HG03354 (cell line): Measurements from ENCODE around the gene METTL18.
A peak's percentile ranks its signal among the peaks of the same experiment; 100 is the strongest.
"Not testable (repeated sequence)": the region's sequence is repeated elsewhere in the genome, so short reads cannot be mapped to it uniquely, and the experiment has no call there.

ENCODE experiments used
- ATAC-seq: cut with Tn5 transposase; IDR thresholded peaks from one replicate; pipeline ENCODE4 v1.9.1; 2021; ENCODE audit warnings: mild to moderate bottlenecking; ENCODE audit not compliant: unreplicated experiment, poor library complexity, severe bottlenecking

The METTL18 gene

DNA sequence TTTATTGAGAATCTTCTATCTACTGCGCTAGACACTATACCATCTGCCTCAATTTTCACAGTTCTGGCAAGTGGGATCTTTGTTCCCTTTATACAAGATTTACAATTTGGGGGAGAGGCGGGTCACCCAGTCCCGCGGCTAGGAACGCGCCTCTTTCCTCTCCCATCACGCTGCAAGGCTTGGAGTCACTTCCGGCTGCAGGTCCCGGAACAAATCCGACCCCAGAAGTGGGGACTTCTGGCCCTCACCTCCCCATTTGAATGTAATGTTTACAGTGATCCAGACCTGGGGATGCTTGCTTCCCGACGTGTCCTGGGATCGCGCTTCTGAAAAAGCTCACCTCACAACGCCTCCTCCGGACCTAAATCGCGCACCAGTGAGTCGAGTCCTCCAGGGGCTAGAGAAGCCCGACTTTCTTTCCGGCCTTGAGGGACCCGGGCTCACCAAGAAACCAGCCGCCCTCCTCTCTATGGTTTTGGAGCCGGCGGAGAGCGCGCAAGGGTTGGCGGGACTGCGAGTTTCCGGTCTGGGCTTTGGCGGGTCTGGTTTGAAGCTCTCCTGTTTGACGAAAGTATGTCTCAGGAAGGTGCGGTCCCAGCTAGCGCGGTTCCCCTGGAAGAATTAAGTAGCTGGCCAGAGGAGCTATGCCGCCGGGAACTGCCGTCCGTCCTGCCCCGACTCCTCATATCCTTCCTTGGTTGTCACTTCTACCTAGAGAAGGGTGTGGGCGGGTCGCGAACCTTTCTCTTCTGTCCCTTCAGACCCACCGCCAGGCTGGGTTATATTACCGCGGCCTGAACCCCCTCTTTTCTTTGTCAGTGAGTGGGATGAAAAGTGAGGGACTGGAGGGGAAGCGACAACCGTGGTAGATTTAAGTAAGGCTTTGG lies at the start of gene METTL18:
Gene METTL18 (minus strand): TSS at position 378 of the 887 bp plus-strand sequence. CDS start 1,212 bp downstream, outside the sequence.
- peak; percentile 97 for ATAC-seq

- no peak for ATAC-seq
Measured at GRCh38 chr1:169838942-169839341, 44.2 kb upstream of the METTL18 start.

GRCh38 chr1:169836198-169836597 lies 41.5 kb upstream of the METTL18 start:
- ATAC-seq, result no peak

DNA sequence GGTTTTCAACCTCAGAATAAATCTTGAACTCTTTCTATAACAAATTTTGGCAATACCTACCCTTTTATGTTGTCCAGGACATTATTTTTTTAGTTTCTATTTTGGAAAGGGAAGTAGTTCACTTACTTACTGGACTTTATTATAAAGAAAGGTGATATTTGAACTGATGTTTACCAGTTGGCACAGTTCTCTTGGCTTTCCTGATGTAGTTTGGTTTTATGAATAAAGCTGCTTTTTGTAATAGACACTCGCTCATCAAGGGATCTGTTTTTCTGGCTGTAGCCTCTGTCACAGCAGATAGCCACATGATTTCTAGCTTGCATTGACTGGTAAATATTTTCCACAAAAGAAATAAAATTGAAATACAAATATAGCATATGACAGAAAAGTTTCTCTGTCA lies 40.9 kb upstream of the METTL18 start:
- ATAC-seq, result no peak

- ATAC-seq, result no peak
Measured at GRCh38 chr1:169834869-169835268, 40.2 kb upstream of the METTL18 start.

- no peak for ATAC-seq
Measured at GRCh38 chr1:169833179-169833901, 38.6 kb upstream of the METTL18 start.

DNA sequence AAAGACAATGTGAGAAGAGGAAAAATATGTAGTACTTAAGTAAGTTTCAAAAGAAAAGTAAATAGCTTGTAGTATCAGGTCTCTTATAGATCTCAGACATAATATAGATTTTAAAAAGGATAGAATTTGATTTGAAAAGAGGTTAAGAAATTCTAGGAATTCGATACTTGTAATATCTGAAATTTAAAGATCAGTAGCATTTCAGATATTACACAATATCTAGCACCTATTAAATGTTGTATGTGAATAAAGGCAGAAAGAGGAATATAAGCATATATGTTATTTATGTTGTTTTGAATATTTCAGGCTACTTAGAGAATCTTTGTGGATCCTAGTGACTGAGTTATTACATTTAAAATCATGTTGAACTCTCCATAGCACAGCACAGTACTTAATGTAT lies 35.0 kb upstream of the METTL18 start:
- no peak for ATAC-seq

GRCh38 chr1:169824153-169824552 lies 29.4 kb upstream of the METTL18 start:
- no peak for ATAC-seq

DNA sequence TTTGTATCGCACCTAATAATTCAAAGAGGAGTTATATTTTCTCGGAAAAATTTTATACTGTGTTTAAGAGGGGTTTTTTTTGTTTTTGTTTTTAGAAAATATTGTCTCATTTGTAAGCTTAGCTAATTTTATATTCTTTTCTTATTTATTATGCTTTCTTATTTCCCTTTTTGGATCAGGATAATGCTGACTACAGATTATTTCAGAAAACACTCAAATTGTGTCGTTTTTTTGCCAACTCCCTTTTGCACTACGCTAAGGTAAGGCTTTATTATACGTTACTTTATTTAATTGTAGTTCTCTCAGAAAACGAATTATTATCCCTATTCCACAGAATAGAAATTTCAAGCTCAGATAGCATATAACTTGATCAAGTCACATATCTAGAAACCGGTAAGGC lies 26.8 kb upstream of the METTL18 start:
- no peak for ATAC-seq

- ATAC-seq, result no peak
Measured at GRCh38 chr1:169816617-169817016, 21.9 kb upstream of the METTL18 start.

GRCh38 chr1:169814265-169814664 lies 19.6 kb upstream of the METTL18 start:
- ATAC-seq, result no peak

- no peak for ATAC-seq
Measured at GRCh38 chr1:169812131-169812530, 17.4 kb upstream of the METTL18 start.

DNA sequence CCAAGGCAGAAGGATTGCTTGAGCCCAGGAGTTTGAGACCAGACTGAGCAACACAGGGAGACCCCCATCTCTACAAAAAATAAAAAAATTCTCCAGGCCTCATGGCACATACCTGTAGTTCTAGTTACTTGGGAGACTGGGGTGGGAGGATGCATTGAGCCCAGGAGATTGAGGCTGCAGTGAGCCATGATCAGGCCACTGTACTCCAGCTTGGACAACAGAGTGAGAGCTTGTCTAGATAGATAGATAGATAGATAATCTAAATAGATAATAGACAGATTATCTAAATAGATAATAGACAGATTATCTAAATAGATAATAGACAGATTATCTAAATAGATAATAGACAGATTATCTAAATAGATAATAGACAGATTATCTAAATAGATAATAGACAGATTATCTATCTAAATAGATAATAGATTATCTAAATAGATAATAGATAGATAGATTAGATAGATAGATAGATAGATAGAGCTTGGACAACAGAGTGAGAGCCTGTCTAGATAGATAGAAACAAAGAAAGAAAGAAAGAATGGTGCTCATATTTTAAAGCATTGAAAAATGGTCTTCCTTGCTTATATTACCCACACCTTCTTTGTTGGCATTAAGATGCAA lies 16.8 kb upstream of the METTL18 start:
- not testable (repeated sequence) for ATAC-seq

GRCh38 chr1:169809370-169810095 lies 14.8 kb upstream of the METTL18 start:
- ATAC-seq, result peak; percentile 60

- no peak for ATAC-seq
Measured at GRCh38 chr1:169804941-169805340, 10.2 kb upstream of the METTL18 start.

DNA sequence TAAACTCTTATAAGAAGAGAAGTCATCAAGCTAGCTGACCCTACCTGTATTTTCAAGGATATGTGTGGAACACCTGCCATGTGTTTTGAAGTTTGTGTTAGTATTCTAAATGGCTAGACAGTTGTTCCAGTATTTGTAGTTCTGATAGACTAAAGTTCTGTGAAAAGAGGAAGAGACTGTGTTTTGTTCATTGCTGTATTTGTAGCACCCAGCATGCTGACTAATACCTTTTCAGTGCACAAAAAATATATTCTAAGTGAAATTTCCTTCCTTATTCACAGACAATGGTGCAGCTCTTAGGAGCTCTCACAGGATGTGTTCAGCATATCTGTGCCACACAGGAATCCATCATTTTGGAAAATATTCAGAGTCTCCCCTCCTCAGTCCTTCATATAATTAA lies 8.2 kb upstream of the METTL18 start:
- no peak for ATAC-seq

DNA sequence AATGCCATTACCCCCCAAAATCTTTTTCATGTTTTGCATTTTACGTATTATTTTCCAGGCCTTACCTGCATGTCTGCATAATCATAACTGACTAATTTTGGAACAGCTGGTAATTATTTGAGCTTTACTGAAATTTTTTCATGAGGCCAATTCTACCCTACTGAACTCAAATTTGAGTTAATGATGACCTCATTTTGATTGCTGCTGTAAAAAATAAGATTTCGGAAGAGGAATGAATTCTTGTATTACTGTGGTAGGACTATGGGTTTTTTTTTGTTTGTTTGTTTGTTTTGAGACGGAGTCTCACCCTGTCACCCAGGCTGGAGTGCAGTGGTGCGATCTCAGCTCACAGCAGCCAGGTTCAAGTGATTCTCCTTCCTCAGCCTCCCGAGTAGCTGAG lies 2.6 kb upstream of the METTL18 start:
- no peak for ATAC-seq

GRCh38 chr1:169796274-169796810 lies 1.6 kb upstream of the METTL18 start:
- no peak for ATAC-seq

- ATAC-seq, result no peak
Measured at GRCh38 chr1:169795687-169796086, 980 bp upstream of the METTL18 start.

- ATAC-seq, result no peak
Measured at GRCh38 chr1:169793730-169794129, 977 bp downstream of the METTL18 start.
